Calu3 (cell line): Measurements from ENCODE around the gene NDUFC2. TPM values are rescaled to one million over a fixed set of nuclear protein-coding genes. Genes with fewer than 3 reads are reported as not detected.

Source experiments
- BruUV-seq: library from RNA; stranded (reverse); fragments of 400-500 nt; replicated peaks from 2 replicates; lab custom pipeline; 2021; lab: Mats Ljungman, UMichigan
- CTCF ChIA-PET: fragments of 300-600 bp; sonication (Branson Sonifier 250); formaldehyde crosslinking; loops from one replicate; lab custom pipeline; 2022; ENCODE audit warnings: antibody characterized with exemption; lab: Charles Lee
- DNase-seq: peaks from one replicate; pipeline ENCODE4 v3.0.0; 2022
- H3K27ac Mint-ChIP-seq: one replicate; pipeline ENCODE4 v1.8.0; 2022; ENCODE audit warnings: mixed read lengths; ENCODE audit not compliant: unreplicated experiment
- H3K27me3 Mint-ChIP-seq: one replicate; pipeline ENCODE4 v1.8.0; 2022; ENCODE audit warnings: mixed read lengths; ENCODE audit not compliant: unreplicated experiment
- H3K36me3 Mint-ChIP-seq: one replicate; pipeline ENCODE4 v1.8.0; 2022; ENCODE audit warnings: mild to moderate bottlenecking, moderate library complexity, mixed read lengths; ENCODE audit not compliant: insufficient read depth, unreplicated experiment
- H3K4me1 Mint-ChIP-seq: one replicate; pipeline ENCODE4 v1.8.0; 2022; ENCODE audit warnings: mild to moderate bottlenecking, low read depth, mixed read lengths; ENCODE audit not compliant: unreplicated experiment
- H3K4me3 Mint-ChIP-seq: one replicate; pipeline ENCODE4 v1.8.0; 2022; ENCODE audit warnings: mild to moderate bottlenecking, low read depth, moderate library complexity, mixed read lengths; ENCODE audit not compliant: unreplicated experiment
- H3K9me3 Mint-ChIP-seq: one replicate; pipeline ENCODE4 v1.8.0; 2022; ENCODE audit warnings: low read depth, mixed read lengths; ENCODE audit not compliant: unreplicated experiment
- CTCF ChIP-seq: fragments of 200-600 bp; IDR thresholded peaks from one replicate; pipeline ENCODE4 v1.8.0; 2022; ENCODE audit warnings: antibody characterized with exemption; ENCODE audit not compliant: unreplicated experiment
- intact Hi-C: fragments of 100-400 bp; cut with micrococcal nuclease; formaldehyde crosslinking; loops from one replicate; pipeline ENCODE4 v1.10.0; 2022; ENCODE audit not compliant: unreplicated experiment
- total RNA-seq: library from RNA; stranded (reverse); gene quantifications from 2 replicates; pipeline ENCODE4 v1.2.3, GENCODE V29; 2022

The NDUFC2 gene
- total RNA-seq, 1 experiment from 2014 or later = 343 TPM

- Mint-ChIP-seq H3K27me3 (no peaks in the 10 kb centered on the region), H3K4me1 (peaks cover 2% of the 10 kb centered on the region), H3K36me3 (no peaks in the 10 kb centered on the region), H3K27ac (no peak overlapping the region), H3K4me3 (no peak overlapping the region), H3K9me3 (no peaks in the 10 kb centered on the region)
- intact Hi-C loops = no loop called here
- BruUV-seq = no TSS peak
- CTCF ChIA-PET = no interaction called here
- TF ChIP-seq CTCF = no peak
- no peak for DNase-seq
These were observed 23.6 kb downstream of the NDUFC2 start for GRCh38 chr11:78056093-78056492.

GRCh38 chr11:78054971-78055370 is 24.7 kb downstream of the NDUFC2 start:
- Mint-ChIP-seq H3K9me3 (no peaks in the 10 kb centered on the region), H3K36me3 (no peaks in the 10 kb centered on the region), H3K27ac (no peak overlapping the region), H3K4me1 (peaks cover 8% of the 10 kb centered on the region), H3K27me3 (no peaks in the 10 kb centered on the region), H3K4me3 (no peak overlapping the region)
- CTCF ChIA-PET = no interaction called here
- intact Hi-C loops = no loop called here
- no peak for TF ChIP-seq CTCF
- no peak for DNase-seq
- no TSS peak for BruUV-seq

- Mint-ChIP-seq H3K27ac (no peak overlapping the region), H3K27me3 (no peaks in the 10 kb centered on the region), H3K4me3 (no peak overlapping the region), H3K4me1 (peaks cover 13% of the 10 kb centered on the region), H3K36me3 (peaks cover under 1% of the 10 kb centered on the region), H3K9me3 (no peaks in the 10 kb centered on the region)
- no TSS peak for BruUV-seq
- intact Hi-C loops = no loop called here
- DNase-seq = no peak
- CTCF ChIA-PET = interaction anchor here (0.7 kb wide), 1 partner anchor 48 kb away, joined by 3 read pairs; no protein-coding TSS in a partner anchor
- no peak for TF ChIP-seq CTCF
These were observed 28.5 kb downstream of the NDUFC2 start for GRCh38 chr11:78050964-78051831.

- H3K4me1 Mint-ChIP-seq = peaks cover 24% of the 10 kb centered on the region
- CTCF ChIA-PET = no interaction called here
These were observed 30.3 kb downstream of the NDUFC2 start for GRCh38 chr11:78049348-78049747.

More at GRCh38 chr11:78049348-78049747, 30.3 kb downstream of the NDUFC2 start:
- Mint-ChIP-seq H3K36me3 (peaks cover 8% of the 10 kb centered on the region), H3K9me3 (no peaks in the 10 kb centered on the region), H3K27me3 (no peaks in the 10 kb centered on the region), H3K4me3 (no peak overlapping the region), H3K27ac (no peak overlapping the region)
- intact Hi-C loops = loop anchor here (5.0 to 10.0 kb wide), 2 partner anchors 55 to 272 kb away; partner anchors contain the start of gene INTS4
- TF ChIP-seq CTCF = no peak
- no peak for DNase-seq
- BruUV-seq = no TSS peak
